ENCODE results near the gene RAET1E. TPM values are rescaled to one million over a fixed set of nuclear protein-coding genes. Genes with fewer than 3 reads are reported as not detected.

Gene RAET1E
- total and polyA plus RNA-seq, 8 donors = 0.20 to 0.69 (median 0.50) TPM

DNA sequence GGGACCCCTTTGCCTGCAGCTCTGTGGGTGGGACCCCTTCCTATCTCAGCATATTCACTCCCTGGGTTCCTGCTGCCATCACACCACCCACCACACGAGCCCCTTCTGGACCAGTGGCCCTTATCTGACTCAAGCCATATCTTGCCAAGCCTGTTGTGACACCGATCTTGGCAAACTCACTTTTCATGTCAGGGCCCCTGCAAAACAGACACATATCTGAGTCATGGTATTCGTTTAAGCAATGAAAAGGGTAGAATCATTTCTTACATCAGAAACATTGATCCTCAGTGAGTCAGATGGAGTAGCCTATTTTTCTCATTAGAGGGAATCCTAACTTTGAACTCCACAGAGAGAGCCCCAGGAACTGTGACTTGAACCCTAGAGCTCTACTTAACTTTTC lies 10.6 kb downstream of the RAET1E start:
- Histone ChIP-seq H3K4me1 (peaks cover 0 to 4% of the 10 kb centered on the region in 2 donors), H3K4me3 (no peak overlapping the region), H3K36me3 (no peaks in the 10 kb centered on the region), H3K27me3 (no peaks in the 10 kb centered on the region), H3K27ac (no peak overlapping the region), H3K9me3 (no peaks in the 10 kb centered on the region)
- ATAC-seq = no peak
- DNase-seq = no peak
- intact Hi-C loops (cut with DNase I) = no loop called here
- TF ChIP-seq, protein P1, sequence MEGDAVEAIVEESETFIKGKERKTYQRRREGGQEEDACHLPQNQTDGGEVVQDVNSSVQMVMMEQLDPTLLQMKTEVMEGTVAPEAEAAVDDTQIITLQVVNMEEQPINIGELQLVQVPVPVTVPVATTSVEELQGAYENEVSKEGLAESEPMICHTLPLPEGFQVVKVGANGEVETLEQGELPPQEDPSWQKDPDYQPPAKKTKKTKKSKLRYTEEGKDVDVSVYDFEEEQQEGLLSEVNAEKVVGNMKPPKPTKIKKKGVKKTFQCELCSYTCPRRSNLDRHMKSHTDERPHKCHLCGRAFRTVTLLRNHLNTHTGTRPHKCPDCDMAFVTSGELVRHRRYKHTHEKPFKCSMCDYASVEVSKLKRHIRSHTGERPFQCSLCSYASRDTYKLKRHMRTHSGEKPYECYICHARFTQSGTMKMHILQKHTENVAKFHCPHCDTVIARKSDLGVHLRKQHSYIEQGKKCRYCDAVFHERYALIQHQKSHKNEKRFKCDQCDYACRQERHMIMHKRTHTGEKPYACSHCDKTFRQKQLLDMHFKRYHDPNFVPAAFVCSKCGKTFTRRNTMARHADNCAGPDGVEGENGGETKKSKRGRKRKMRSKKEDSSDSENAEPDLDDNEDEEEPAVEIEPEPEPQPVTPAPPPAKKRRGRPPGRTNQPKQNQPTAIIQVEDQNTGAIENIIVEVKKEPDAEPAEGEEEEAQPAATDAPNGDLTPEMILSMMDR (IDR thresholded peaks at IDR 0.05) = no peak

DNA sequence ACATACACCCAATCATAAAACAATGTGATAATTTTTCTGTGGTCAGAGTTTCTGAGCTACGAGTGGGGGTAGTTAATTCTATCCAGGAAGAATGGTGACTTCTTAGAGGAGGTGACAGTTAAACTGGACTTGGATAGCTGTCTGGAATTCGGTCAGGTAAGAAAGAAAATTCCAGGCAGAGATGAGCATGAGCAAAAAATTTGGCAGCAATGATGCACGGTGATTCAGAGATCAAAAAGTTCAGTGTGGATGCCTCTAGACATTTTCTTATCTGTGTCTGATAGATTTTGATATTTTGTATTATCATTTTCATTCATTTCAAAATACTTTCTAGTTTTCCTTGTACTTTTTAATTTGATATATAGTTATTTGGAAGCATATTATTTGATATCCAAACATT lies 12.0 kb downstream of the RAET1E start:
- no peak for ATAC-seq
- Histone ChIP-seq H3K36me3 (no peaks in the 10 kb centered on the region), H3K27me3 (no peaks in the 10 kb centered on the region), H3K4me1 (peaks cover 0 to 4% of the 10 kb centered on the region in 2 donors), H3K4me3 (no peak overlapping the region), H3K9me3 (no peaks in the 10 kb centered on the region), H3K27ac (no peak overlapping the region)
- intact Hi-C loops (cut with DNase I) = no loop called here
- TF ChIP-seq, protein P1 (IDR thresholded peaks at IDR 0.05) = no peak
- no peak for DNase-seq

DNA sequence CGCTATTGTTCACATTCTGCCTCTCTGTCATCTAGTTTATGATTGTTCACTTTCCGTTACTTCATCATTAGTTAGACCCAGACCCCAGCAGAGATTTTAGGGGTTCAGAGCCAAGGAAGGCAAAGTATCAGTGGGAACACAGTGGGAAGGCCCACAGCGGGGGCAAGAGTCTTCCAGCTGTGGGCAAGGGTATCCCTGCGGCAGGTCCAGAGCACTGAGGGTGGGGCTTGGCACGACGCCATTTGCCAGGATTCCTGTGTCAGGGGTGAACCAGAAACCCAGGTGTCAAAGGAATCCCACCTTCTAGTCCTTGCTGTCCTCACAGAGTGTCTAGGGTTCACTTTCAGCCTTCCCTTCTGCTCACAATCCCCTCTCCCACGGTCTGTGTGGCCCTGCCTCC lies 13.3 kb downstream of the RAET1E start:
- Histone ChIP-seq H3K4me3 (no peak overlapping the region), H3K27me3 (no peaks in the 10 kb centered on the region), H3K9me3 (no peaks in the 10 kb centered on the region), H3K27ac (no peak overlapping the region), H3K4me1 (peaks cover 0 to 4% of the 10 kb centered on the region in 2 donors), H3K36me3 (no peaks in the 10 kb centered on the region)
- no peak for DNase-seq
- TF ChIP-seq, protein P1 (IDR thresholded peaks at IDR 0.05) = no peak
- ATAC-seq = no peak
- intact Hi-C loops (cut with DNase I) = no loop called here

DNA sequence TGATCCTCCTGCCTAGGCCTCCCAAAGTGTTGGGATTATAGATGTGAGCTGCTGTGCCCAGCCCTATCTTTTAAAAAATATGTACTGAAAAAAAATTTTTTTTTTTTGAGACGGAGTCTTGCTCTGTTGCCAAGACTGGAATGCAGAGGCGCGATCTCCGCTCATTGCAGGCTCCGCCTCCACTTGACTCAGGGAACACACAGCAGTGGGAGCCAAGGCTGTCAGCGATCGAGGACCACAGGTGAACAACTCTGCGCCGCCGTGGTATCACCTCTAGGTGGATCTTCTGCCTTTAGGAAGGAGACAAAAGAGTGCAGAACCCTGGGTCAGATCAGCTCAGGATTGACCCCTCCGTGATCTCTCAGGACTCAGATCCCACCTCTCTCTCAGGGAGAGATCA lies 13.7 kb downstream of the RAET1E start:
- Histone ChIP-seq H3K4me3 (no peak overlapping the region), H3K27ac (no peak overlapping the region), H3K27me3 (no peaks in the 10 kb centered on the region), H3K4me1 (peaks cover 0 to 4% of the 10 kb centered on the region in 2 donors), H3K9me3 (no peaks in the 10 kb centered on the region), H3K36me3 (no peaks in the 10 kb centered on the region)
- intact Hi-C loops (cut with DNase I) = no loop called here
- TF ChIP-seq, protein P1 (IDR thresholded peaks at IDR 0.05) = no peak
- peak in 2 of 4 donors; percentile 61 to 69 for DNase-seq
- peak; percentile 95 for ATAC-seq

DNA sequence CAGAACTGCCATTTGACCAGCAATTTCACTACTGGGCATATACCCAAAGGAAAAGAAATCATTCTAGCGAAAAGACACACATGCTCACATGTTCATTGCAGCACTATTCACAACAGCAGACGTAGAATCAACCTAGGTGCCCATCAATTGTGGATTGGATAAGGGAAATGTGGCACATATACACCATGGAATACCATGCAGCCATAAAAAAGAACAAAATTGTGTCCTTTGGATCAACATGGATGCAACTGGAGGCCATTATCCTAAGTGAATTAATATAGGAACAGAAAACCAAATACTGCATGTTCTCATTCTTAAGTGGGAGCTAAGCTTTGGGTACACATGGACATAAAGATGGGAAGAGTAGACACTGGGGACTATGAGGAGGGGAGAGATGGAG lies 16.1 kb downstream of the RAET1E start:
- H3K4me1 ChIP-seq = peaks cover 0 to 4% of the 10 kb centered on the region in 2 donors
- no peaks in the 10 kb centered on the region for H3K27me3 ChIP-seq
- no peak overlapping the region for H3K4me3 ChIP-seq
- intact Hi-C loops (cut with DNase I) = no loop called here
- ATAC-seq = no peak
- H3K27ac ChIP-seq = no peak overlapping the region
- DNase-seq = no peak
- no peaks in the 10 kb centered on the region for H3K36me3 ChIP-seq
- H3K9me3 ChIP-seq = no peaks in the 10 kb centered on the region
- TF ChIP-seq, protein P1 (IDR thresholded peaks at IDR 0.05) = no peak

Data from left lung (tissue), 10 donors.